T-helper 22 cell (primary cell): Measurements from ENCODE around the gene AHI1.
"Not testable (repeated sequence)": the region's sequence is repeated elsewhere in the genome, so short reads cannot be mapped to it uniquely, and the experiment has no call there.

ENCODE experiments used
- DNase-seq: peaks from one replicate; pipeline ENCODE4 v3.0.0-alpha.2; 2020; ENCODE audit warnings: low read depth

The AHI1 gene

GRCh38 chr6:135505648-135506047, 8.1 kb upstream of the AHI1 start:
- DNase-seq, result no peak

DNA sequence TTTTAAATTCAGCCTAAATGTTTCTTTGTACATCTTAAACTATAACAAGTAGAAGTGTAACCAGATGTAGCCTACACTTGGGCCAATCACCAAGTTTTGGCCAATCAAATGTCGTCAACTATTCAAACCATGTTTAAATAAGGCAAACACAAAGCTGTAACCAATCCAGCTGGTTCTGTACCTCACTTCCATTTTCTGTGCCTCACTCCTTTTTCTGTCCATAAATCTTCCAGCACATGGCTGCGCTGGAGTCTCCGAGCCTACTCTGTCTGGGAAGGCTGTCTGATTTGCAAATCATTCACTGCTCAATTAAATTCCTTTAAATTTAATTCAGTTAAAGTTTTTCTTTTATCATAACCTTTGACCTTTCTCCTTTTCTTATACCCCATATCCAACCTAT, 7.7 kb upstream of the AHI1 start:
- no peak for DNase-seq

GRCh38 chr6:135504734-135505133, 7.2 kb upstream of the AHI1 start:
- DNase-seq, result no peak

DNA sequence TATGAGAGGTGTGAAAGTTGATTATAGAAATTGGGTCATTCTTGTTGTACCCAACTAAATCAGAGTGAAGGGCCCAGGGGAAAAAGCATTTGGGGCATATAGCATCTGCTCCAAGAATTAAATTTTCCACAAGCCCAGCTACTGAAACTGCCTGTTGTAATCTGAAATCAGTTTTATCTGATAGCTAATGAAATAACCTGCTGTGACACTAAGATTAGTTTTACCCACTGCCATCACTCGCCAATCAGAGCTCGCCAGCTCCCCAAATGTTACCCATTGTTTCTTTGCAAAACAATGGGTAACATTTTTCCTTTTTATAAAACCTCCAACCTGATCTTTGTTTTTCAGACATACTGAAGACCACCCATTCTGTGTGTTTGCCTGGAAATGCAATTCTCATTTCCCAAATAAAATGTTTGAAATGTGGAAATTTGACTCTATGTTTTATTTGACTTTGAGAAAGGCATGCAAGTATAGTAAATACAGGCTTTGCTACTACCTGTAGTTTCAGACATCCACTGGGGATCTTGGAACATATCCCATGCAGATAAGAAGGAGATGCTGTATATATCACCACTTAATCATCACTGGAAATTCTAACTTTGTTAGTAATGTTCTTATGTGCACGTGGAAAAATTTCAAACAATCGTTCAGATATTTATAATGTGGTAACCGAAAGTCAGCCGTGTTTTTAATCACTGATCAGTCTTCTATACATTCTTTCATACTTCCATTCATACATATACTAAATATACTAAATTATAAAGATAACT, 6.3 kb upstream of the AHI1 start:
- DNase-seq, result no peak

- no peak for DNase-seq
Measured at GRCh38 chr6:135499441-135500340, 2.2 kb upstream of the AHI1 start.

DNA sequence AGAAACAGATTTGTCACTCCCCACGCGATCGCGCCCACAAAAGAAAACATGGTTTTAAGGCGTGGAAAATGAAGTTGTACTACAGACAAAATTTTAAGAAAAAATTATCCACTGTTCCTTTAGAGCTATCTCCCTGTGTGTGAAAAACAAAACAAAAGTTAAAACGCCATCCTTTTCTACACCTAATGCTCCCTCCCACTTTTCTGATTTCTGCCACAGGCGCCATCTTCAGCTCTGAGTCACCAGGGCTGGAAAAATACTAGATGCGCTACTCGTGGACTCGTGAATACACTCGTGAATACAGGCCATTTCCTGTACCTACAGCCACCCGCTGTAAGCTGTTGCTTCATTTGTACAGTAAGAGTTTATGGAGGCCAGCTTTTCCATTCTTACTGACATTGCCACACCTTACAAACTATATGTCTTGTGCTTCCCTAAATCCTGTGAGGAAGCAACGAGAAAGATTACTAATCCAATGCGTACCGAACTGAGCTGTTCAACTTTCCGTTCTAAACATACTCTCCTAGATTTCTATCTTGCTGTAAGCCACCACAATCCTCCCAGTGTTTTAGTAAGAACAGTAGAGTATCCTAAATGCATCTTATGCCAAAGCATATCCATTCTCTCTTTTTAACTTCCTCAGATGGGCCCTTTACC, 773 bp upstream of the AHI1 start:
- peak; percentile 56 for DNase-seq

GRCh38 chr6:135496800-135497411, 634 bp downstream of the AHI1 start:
- DNase-seq, result no peak

GRCh38 chr6:135493218-135493961, 4.2 kb downstream of the AHI1 start:
- no peak for DNase-seq

- no peak for DNase-seq
Measured at GRCh38 chr6:135490381-135490780, 7.2 kb downstream of the AHI1 start.

- DNase-seq, result no peak
Measured at GRCh38 chr6:135488023-135488422, 9.5 kb downstream of the AHI1 start.

DNA sequence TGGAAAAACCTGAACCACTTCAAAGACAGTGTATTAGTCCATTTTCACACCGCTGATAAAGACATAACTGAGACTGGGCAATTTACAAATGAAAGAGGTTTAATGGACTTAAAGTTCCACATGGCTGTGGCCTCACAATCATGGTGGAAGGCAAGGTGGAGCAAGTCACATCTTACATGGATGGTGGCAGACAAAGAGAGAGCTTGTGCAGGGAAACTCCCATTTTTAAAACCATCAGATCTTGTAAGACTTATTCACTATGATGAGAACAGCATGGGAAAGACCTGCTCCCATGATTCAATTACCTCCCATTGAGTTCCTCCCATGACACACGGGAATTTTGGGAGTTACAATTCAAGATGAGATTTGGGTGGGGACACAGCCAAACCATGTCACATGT, 13.6 kb downstream of the AHI1 start:
- DNase-seq, result not testable (repeated sequence)

- no peak for DNase-seq
Measured at GRCh38 chr6:135481783-135482369, 15.7 kb downstream of the AHI1 start.

DNA sequence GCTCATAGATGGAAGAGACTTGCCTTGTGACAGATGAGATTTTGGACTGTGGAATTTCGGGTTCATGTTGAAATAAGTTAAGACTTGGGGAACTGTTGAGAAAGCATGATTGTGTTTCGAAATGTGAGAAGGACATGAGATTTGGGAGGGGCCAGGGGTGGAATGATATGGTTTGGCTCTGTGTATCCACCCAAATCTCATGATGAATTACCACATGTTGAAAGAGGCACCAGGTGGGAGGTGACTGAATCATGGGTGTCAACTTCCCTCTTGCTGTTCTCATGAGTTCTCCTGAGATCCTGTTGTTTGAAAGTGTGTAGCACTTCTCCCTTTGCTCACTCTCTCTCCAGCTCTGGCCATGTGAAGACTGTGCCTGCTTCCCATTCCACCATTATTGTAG, 17.9 kb downstream of the AHI1 start:
- no peak for DNase-seq

GRCh38 chr6:135478626-135479025, 18.9 kb downstream of the AHI1 start:
- DNase-seq, result no peak

- DNase-seq, result no peak
Measured at GRCh38 chr6:135475292-135475886, 22.2 kb downstream of the AHI1 start.

- no peak for DNase-seq
Measured at GRCh38 chr6:135474362-135474761, 23.2 kb downstream of the AHI1 start.

GRCh38 chr6:135465903-135466302, 31.6 kb downstream of the AHI1 start:
- no peak for DNase-seq

DNA sequence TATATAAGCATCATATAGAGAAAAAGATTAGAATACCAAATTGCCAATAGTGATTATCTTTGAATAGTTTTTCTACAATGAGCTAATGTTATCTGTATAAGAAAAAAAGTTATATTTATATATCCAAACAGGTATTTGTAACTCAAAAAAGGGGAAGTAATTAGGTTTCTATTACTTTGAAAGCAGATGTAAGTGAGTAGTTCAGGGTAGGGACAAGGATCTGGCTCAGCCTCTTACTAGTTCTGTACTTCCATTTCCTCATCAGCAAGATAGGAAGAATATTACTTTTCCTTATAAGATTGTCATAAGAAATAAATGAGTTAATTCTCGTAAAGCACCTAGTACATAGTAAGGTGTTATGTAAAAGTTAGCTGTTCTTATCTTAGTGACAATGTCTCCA, 32.2 kb downstream of the AHI1 start:
- no peak for DNase-seq

- no peak for DNase-seq
Measured at GRCh38 chr6:135464634-135465033, 32.9 kb downstream of the AHI1 start.

DNA sequence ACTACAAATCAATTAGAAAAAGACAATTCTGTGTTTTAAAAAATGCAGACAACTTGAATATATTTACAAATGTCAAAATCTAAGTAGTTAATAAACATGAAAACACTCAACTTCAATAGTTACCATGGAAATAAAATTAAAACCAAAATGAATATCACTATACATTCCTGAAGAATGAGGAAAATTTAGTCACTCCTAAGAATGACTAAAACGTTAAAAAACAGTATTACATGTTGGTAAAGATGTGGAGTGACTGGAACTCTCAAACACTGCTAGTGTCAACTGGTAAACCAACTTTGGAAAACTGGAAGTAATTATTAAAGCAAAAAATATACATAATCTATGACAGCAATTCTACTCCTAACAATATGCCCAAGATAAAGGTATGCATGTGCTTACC, 36.3 kb downstream of the AHI1 start:
- DNase-seq, result no peak

- DNase-seq, result no peak
Measured at GRCh38 chr6:135458051-135458450, 39.5 kb downstream of the AHI1 start.
